SK-N-SH (cell line): ENCODE measurements around the gene RNF217. TPM values are rescaled to one million over a fixed set of nuclear protein-coding genes. Genes with fewer than 3 reads are reported as not detected.

Experiments
- CTCF ChIA-PET: fragments of 300-600, 350-600 bp; formaldehyde crosslinking; extraction: SDS; loops from one replicate; lab custom pipeline; 2021; lab: Yijun Ruan, JAX
- POLR2A ChIA-PET: fragments of 350-600 bp; sonication (Branson Sonifier 250); formaldehyde crosslinking; extraction: SDS; loops from one replicate; lab custom pipeline; 2020; ENCODE audit warnings: antibody characterized with exemption, inconsistent platforms; lab: Yijun Ruan, JAX
- DNase-seq: peaks from one replicate; pipeline ENCODE4 v3.0.0; 2012
- H2AFZ ChIP-seq: fragments of 200-600 bp; sonication (generic); 2 replicates; pipeline ENCODE4 v1.8.1; 2016; ENCODE audit warnings: antibody characterized with exemption, mild to moderate bottlenecking, low read depth
- H3F3A ChIP-seq: fragments of 200-600 bp; sonication (generic); replicated peaks from 2 replicates; pipeline ENCODE3; 2016; ENCODE audit warnings: antibody characterized with exemption, mild to moderate bottlenecking; ENCODE audit not compliant: insufficient read depth
- H3K27ac ChIP-seq, 2 experiments: fragments of 200-500 bp in 1 of 2; fragments of 200-600 bp in 1 of 2; sonication (Bioruptor generic) in 1 of 2; sonication (generic), shearing (Covaris generic) in 1 of 2; 2 replicates each; pipeline versions ENCODE4 v1.5.1 to v1.6.1; 2014 to 2016; ENCODE audit warnings: low read depth in 2 of 2, inconsistent platforms in 1 of 2, low read length in 1 of 2, mild to moderate bottlenecking in 1 of 2, mixed read lengths in 1 of 2
- H3K27me3 ChIP-seq: fragments of 200-600 bp; sonication (generic), shearing (Covaris generic); 2 replicates; pipeline ENCODE4 v1.6.1; 2016; ENCODE audit warnings: mixed run types; ENCODE audit not compliant: insufficient read depth
- H3K36me3 ChIP-seq, 2 experiments: fragments of 200-500 bp in 1 of 2; fragments of 200-600 bp in 1 of 2; sonication (Bioruptor generic) in 1 of 2; sonication (generic) in 1 of 2; replicated peaks in 1 of 2; 2 replicates each; pipeline versions ENCODE3 to v1.5.1; 2014 to 2016; ENCODE audit warnings: low read length in 1 of 2, mild to moderate bottlenecking in 1 of 2; ENCODE audit not compliant: insufficient read depth in 2 of 2, control insufficient read depth in 1 of 2
- H3K4me1 ChIP-seq, 2 experiments: fragments of 200-500 bp in 1 of 2; fragments of 200-600 bp in 1 of 2; sonication (Bioruptor generic) in 1 of 2; sonication (generic), shearing (Covaris generic) in 1 of 2; 2 replicates each; pipeline versions ENCODE4 v1.5.1 to v1.6.1; 2014 to 2016; ENCODE audit warnings: low read depth in 1 of 2, low read length in 1 of 2, mixed run types in 1 of 2; ENCODE audit not compliant: insufficient read depth in 2 of 2, control insufficient read depth in 1 of 2
- H3K4me2 ChIP-seq: fragments of 200-600 bp; sonication (generic), shearing (Covaris generic); 2 replicates; pipeline ENCODE4 v1.6.1; 2017; ENCODE audit warnings: mixed run types
- H3K4me3 ChIP-seq, 2 experiments: fragments of 200-500 bp in 1 of 2; fragments of 200-600 bp in 1 of 2; sonication (Bioruptor generic) in 1 of 2; sonication (generic), shearing (Covaris generic) in 1 of 2; 2 replicates each; pipeline versions ENCODE4 v1.5.1 to v1.8.1; 2014 to 2016; ENCODE audit warnings: low read depth in 2 of 2, inconsistent platforms in 1 of 2, low read length in 1 of 2, mild to moderate bottlenecking in 1 of 2, mixed read lengths in 1 of 2, moderate library complexity in 1 of 2
- H3K79me2 ChIP-seq: fragments of 200-600 bp; sonication (generic); 2 replicates; pipeline ENCODE4 v1.8.1; 2017; ENCODE audit warnings: mild to moderate bottlenecking; ENCODE audit not compliant: insufficient read depth
- H3K9ac ChIP-seq: fragments of 200-600 bp; sonication (generic); 2 replicates; pipeline ENCODE4 v1.6.1; 2017; ENCODE audit warnings: mixed run types
- H3K9me2 ChIP-seq: fragments of 200-600 bp; sonication (generic); 2 replicates; pipeline ENCODE4 v1.6.1; 2017; ENCODE audit warnings: mixed run types
- H3K9me3 ChIP-seq: fragments of 200-600 bp; sonication (generic); 2 replicates; pipeline ENCODE4 v1.6.1; 2017; ENCODE audit warnings: mixed run types, mild to moderate bottlenecking, moderate library complexity
- H4K20me1 ChIP-seq: fragments of 200-600 bp; sonication (generic); 2 replicates; pipeline ENCODE4 v1.6.1; 2017; ENCODE audit warnings: mild to moderate bottlenecking, mixed run types; ENCODE audit not compliant: insufficient read depth
- ELF1 ChIP-seq: IDR thresholded peaks from 2 replicates; pipeline ENCODE4 v1.4.0; 2012
- EP300 ChIP-seq, 2 experiments: IDR thresholded peaks; 2 replicates each; pipeline versions ENCODE4 v1.4.0 to v1.6.1; 2012; ENCODE audit warnings: borderline replicate concordance in 1 of 2, low read depth in 1 of 2, low read length in 1 of 2
- FOSL2 ChIP-seq: IDR thresholded peaks from 2 replicates; pipeline ENCODE4 v1.4.0; 2012; ENCODE audit warnings: low read depth, mild to moderate bottlenecking, moderate library complexity, borderline replicate concordance
- FOXM1 ChIP-seq: IDR thresholded peaks from 2 replicates; pipeline ENCODE4 v1.4.0; 2012; ENCODE audit warnings: low read depth, mild to moderate bottlenecking
- GABPA ChIP-seq: IDR thresholded peaks from 2 replicates; pipeline ENCODE4 v1.4.0; 2012; ENCODE audit warnings: low read depth, mild to moderate bottlenecking
- GATA2 ChIP-seq: sonication (generic); formaldehyde crosslinking; IDR thresholded peaks from 2 replicates; pipeline ENCODE4 v1.5.0; 2020; ENCODE audit warnings: mild to moderate bottlenecking, missing genetic modification reagents
- IRF3 ChIP-seq: fragments of 150-350 bp; IDR thresholded peaks from 2 replicates; pipeline ENCODE4 v1.6.1; 2016; ENCODE audit warnings: mild to moderate bottlenecking, low read depth, low read length
- JUND ChIP-seq: IDR thresholded peaks from 2 replicates; pipeline ENCODE4 v1.4.0; 2012
- MEF2A ChIP-seq: IDR thresholded peaks from 2 replicates; pipeline ENCODE4 v1.4.0; 2012; ENCODE audit warnings: low read depth, borderline replicate concordance
- MXI1 ChIP-seq: IDR thresholded peaks from 2 replicates; pipeline ENCODE4 v1.6.1; 2012; ENCODE audit warnings: mild to moderate bottlenecking, low read depth, low read length, improper control_type of control experiment
- POLR2AphosphoS5 ChIP-seq: IDR thresholded peaks from 2 replicates; pipeline ENCODE4 v1.6.1; 2012; ENCODE audit warnings: low read depth, low read length
- RCOR1 ChIP-seq: fragments of 150-350 bp; IDR thresholded peaks from 2 replicates; pipeline ENCODE4 v1.6.1; 2017; ENCODE audit warnings: antibody characterized with exemption, low read length
- RXRA ChIP-seq: IDR thresholded peaks from 2 replicates; pipeline ENCODE4 v1.4.0; 2012; ENCODE audit warnings: low read depth, mild to moderate bottlenecking, borderline replicate concordance
- SIN3A ChIP-seq: IDR thresholded peaks from 2 replicates; pipeline ENCODE4 v1.6.1; 2012; ENCODE audit warnings: low read depth, mild to moderate bottlenecking, low read length, moderate library complexity, borderline replicate concordance
- TAF1 ChIP-seq: IDR thresholded peaks from 2 replicates; pipeline ENCODE4 v1.6.1; 2012; ENCODE audit warnings: low read depth, mild to moderate bottlenecking, low read length, moderate library complexity, borderline replicate concordance
- USF1 ChIP-seq: IDR thresholded peaks from 2 replicates; pipeline ENCODE4 v1.4.0; 2012; ENCODE audit warnings: low read depth, borderline replicate concordance
- USF2 ChIP-seq: fragments of 150-350 bp; IDR thresholded peaks from 2 replicates; pipeline ENCODE4 v1.6.1; 2017; ENCODE audit warnings: antibody characterized with exemption, low read length, low read depth, borderline replicate concordance
- ZBTB33 ChIP-seq: IDR thresholded peaks from 2 replicates; pipeline ENCODE4 v1.4.0; 2012; ENCODE audit warnings: low read depth, borderline replicate concordance
- WGBS: methylation state at CpG from one replicate; pipeline ENCODE4 v1.1.6; 2017; ENCODE audit warnings: low lambda C conversion rate; 5-methylcytosine and 5-hydroxymethylcytosine counted together
- polyA plus RNA-seq, 3 experiments: library from polyadenylated mRNA; depleted of rRNA; stranded (reverse); fragments of >200 nt; gene quantifications; 2 replicates each; pipeline ENCODE4 v1.2.3, GENCODE V29; 2012

Gene RNF217
- polyA plus RNA-seq, 1 of the 3 experiments (the other 2 are of a cell fraction), result 0.28 TPM

GRCh38 chr6:125019281-125019680 is 57.0 kb downstream of the RNF217 start:
- H3K27me3 ChIP-seq, result no peaks in the 10 kb centered on the region; the same call in none of the 2 replicates
- 12% methylated on average over 2 of the region's 2 CpGs for WGBS
- H3K27ac ChIP-seq, result no peak overlapping the region
- H3K9me3 ChIP-seq, result no peaks in the 10 kb centered on the region
- no peak overlapping the region for H3K4me3 ChIP-seq
- H3K4me2 ChIP-seq, result no peak overlapping the region
- ChIA-PET POLR2A (no interaction called here), CTCF (no interaction called here)
- H3K79me2 ChIP-seq, result no peaks in the 10 kb centered on the region
- TF ChIP-seq USF2, result no peak
- TF ChIP-seq POLR2AphosphoS5, result no peak
- TF ChIP-seq JUND, result no peak
- TF ChIP-seq IRF3, result no peak
- no peak for TF ChIP-seq EP300 (IDR thresholded peaks at IDR 0.05; ENCODE audit: borderline replicate concordance in 1 of 2, low read depth in 1 of 2, low read length in 1 of 2)
- no peak for TF ChIP-seq USF1
- TF ChIP-seq GATA2, result no peak
- no peak overlapping the region for H3K9ac ChIP-seq
- H3K9me2 ChIP-seq, result no peaks in the 10 kb centered on the region
- no peak for DNase-seq
- H2AFZ ChIP-seq, result no peak overlapping the region
- H3K4me1 ChIP-seq, result peaks cover 0 to 5% of the 10 kb centered on the region in 2 experiments; a peak in 1 of 4 replicates
- no peaks in the 10 kb centered on the region for H3K36me3 ChIP-seq
- no peaks in the 10 kb centered on the region for H4K20me1 ChIP-seq
- no peaks in the 10 kb centered on the region for H3F3A ChIP-seq

GRCh38 chr6:125019918-125020317 is 57.7 kb downstream of the RNF217 start:
- no peak for DNase-seq
- H3K79me2 ChIP-seq, result no peaks in the 10 kb centered on the region
- no peak overlapping the region for H3K27ac ChIP-seq

More at GRCh38 chr6:125019918-125020317, 57.7 kb downstream of the RNF217 start:
- ChIA-PET CTCF (no interaction called here), POLR2A (no interaction called here)
- Histone ChIP-seq H3K9me2 (no peaks in the 10 kb centered on the region), H3K4me2 (no peak overlapping the region), H3K9me3 (no peaks in the 10 kb centered on the region), H3K4me1 (peaks cover 0 to 5% of the 10 kb centered on the region in 2 experiments; a peak in 1 of 4 replicates), H3K36me3 (no peaks in the 10 kb centered on the region), H2AFZ (no peak overlapping the region), H3K27me3 (no peaks in the 10 kb centered on the region; the same call in 1 of the 2 replicates), H3F3A (no peaks in the 10 kb centered on the region), H3K9ac (no peak overlapping the region), H4K20me1 (no peaks in the 10 kb centered on the region), H3K4me3 (no peak overlapping the region)
- WGBS, result 23% methylated on average over 6 of the region's 6 CpGs
- TF ChIP-seq FOSL2 (no peak), FOXM1 (no peak), RXRA (no peak), RCOR1 (no peak), ZBTB33 (no peak), MXI1 (no peak), USF1 (no peak), SIN3A (no peak), TAF1 (no peak), MEF2A (no peak), ELF1 (no peak), GABPA (no peak)
